ENCODE data around the gene SPINK8.
"Not testable (repeated sequence)": the region's sequence is repeated elsewhere in the genome, so short reads cannot be mapped to it uniquely, and the experiment has no call there.

SPINK8 gene

DNA sequence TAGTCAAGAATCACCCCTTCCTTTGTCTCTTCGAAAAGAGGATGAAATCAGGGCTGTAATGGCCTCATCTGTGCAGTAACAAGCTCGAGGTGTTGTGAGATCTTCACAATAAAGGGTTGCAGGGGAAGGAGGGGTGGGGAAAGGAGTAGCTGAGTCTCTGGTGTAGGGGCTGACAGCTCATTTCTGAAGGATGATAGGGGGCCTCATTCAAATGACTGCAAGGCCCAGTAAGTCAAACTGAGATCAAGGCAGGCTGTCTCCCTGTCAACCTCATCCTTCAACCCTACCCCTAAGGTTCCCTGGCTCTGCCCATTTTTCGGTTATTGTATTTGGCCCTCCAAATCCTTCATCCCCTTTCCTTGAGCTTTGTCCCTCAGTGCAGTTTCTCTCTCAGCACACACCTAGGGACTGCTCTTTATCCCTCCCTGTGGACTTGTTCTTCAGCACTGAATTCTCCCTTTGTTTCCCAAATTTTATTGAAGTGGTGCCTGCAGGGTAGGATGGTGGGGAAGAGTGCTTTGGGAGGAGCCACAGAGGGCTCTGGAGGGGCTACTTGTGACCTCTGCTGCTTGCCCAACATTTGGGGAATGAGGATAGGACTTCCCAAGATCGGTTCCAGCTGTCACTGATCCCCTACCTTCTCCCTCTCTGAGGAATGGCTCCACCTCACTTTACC is 54.4 kb downstream of the SPINK8 start:
- Histone ChIP-seq H3K4me1 (ENCODE audit: control insufficient read depth, insufficient read depth, low read length) (peaks cover 11% of the 10 kb centered on the region), H3K36me3 (ENCODE audit: control insufficient read depth, insufficient read depth, low read length) (no peaks in the 10 kb centered on the region), H3K27ac (ENCODE audit: low read length) (no peak overlapping the region), H3K4me3 (ENCODE audit: low read length) (no peak overlapping the region), H3K9me3 (ENCODE audit: control insufficient read depth, insufficient read depth, low read length) (no peaks in the 10 kb centered on the region), H3K27me3 (ENCODE audit: control insufficient read depth, insufficient read depth, low read length) (no peaks in the 10 kb centered on the region)
- DNase-seq (ENCODE audit: low read depth, low spot score): no peak
- no CpG with 5 or more reads among the region's 4 CpGs for WGBS (ENCODE audit: insufficient coverage, insufficient read length)

DNA sequence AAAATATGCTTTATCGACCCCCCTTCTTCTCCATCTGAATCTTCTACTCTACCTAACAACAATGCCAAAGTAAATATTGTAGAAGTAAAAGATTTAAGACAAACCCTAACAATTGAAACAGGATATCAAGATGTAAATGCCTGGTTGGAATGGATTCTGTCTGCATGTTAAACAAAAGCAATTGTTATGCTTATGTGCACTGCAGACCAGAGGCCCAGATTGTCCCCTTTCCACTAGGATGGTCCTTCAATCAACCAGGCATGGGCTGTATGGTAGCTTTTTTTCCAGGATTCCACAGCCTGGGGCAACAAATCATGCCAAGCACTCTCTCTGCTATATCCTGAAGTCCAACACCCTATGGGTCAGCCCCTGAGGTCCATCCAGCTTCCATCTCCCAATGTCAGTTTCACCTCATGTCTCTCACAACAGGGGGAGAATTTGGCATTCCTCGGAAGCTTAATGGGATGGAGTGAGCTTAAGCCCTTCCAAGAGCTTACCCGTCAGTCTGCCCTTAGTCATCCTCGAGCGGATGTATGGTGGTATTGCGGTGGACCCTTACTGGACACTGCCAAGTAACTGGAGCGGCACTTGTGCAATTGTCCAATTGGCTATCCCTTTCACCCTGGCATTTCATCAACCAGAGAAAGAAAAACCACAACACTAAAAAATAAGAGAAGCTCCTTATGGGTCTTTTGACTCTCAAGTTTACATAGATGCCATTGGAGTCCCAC is 56.4 kb downstream of the SPINK8 start:
- Histone ChIP-seq H3K27me3 (ENCODE audit: control insufficient read depth, insufficient read depth, low read length) (no peaks in the 10 kb centered on the region), H3K36me3 (ENCODE audit: control insufficient read depth, insufficient read depth, low read length) (peaks cover 2% of the 10 kb centered on the region; the same call in 1 of the 2 replicates), H3K27ac (ENCODE audit: low read length) (no peak overlapping the region), H3K4me3 (ENCODE audit: low read length) (no peak overlapping the region), H3K4me1 (ENCODE audit: control insufficient read depth, insufficient read depth, low read length) (peaks cover 11% of the 10 kb centered on the region), H3K9me3 (ENCODE audit: control insufficient read depth, insufficient read depth, low read length) (no peaks in the 10 kb centered on the region)
- DNase-seq (ENCODE audit: low read depth, low spot score): no peak
- WGBS (ENCODE audit: insufficient coverage, insufficient read length): no CpG with 5 or more reads among the region's 7 CpGs

DNA sequence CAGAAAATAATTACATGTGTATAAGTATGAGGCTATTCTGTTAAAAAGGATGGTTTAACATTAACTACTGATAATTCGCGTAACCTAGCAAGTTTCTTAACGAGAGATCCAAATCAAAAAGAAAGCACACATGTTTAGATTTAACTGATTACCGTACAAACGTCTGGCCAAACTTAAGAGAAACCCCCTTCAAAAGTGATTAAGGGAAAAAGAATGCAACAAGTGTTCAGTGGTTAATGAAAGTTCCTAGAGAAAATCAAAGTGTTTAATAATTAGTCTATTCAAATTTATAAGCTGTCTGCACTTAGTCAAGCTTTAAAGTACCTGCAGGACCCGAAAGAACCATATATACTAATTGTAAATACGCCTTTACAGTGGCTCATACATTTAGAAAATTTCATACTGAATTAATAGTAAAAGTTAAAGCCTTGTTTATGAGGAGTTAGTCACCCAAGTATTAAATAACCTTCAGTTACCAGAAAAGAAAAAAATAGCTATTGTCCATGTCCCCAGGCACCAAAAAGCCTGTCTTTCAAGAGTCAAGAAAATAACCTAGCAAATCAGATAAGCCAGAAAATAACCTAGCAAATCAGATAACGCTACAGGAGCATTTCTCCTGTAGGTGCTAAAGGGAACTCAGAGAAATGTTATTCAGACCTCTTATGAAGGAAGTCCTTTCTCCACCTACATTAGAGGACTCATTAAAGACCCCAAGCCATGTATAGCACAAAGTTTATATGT is 58.0 kb downstream of the SPINK8 start:
- WGBS (ENCODE audit: insufficient coverage, insufficient read length): no CpG with 5 or more reads among the region's 8 CpGs
- Histone ChIP-seq H3K4me1 (ENCODE audit: control insufficient read depth, insufficient read depth, low read length) (peaks cover 11% of the 10 kb centered on the region), H3K27me3 (ENCODE audit: control insufficient read depth, insufficient read depth, low read length) (no peaks in the 10 kb centered on the region), H3K9me3 (ENCODE audit: control insufficient read depth, insufficient read depth, low read length) (no peaks in the 10 kb centered on the region), H3K36me3 (ENCODE audit: control insufficient read depth, insufficient read depth, low read length) (peaks cover 14% of the 10 kb centered on the region), H3K4me3 (ENCODE audit: low read length) (no peak overlapping the region), H3K27ac (ENCODE audit: low read length) (no peak overlapping the region)
- DNase-seq (ENCODE audit: low read depth, low spot score): no peak

DNA sequence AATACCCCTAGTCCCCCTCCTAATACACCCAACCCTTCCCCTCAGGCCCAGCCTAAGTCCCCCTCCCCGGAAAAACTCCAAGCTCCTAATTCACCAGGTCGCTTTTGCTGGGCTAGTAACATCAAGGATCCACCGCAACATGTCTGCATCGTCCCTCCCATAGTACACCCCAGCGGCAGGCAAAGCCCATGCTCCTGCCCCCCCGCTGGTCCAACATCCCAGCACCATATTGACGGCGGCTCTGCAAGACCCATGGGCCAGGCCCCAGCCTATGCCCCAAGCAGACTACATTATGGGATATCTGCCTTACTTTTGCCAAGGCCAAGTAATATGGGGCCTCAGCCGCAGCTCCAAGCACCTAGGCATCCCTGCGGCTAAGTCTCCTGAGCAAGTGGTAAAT is 59.0 kb downstream of the SPINK8 start:
- no CpG with 5 or more reads among the region's 10 CpGs for WGBS (ENCODE audit: insufficient coverage, insufficient read length)
- H3K9me3 ChIP-seq (ENCODE audit: control insufficient read depth, insufficient read depth, low read length): 0 out of 2 replicates have a peak, but pooled peaks cover 1% of the 10 kb centered on the region
- H3K4me1 ChIP-seq (ENCODE audit: control insufficient read depth, insufficient read depth, low read length): peaks cover 11% of the 10 kb centered on the region
- H3K27me3 ChIP-seq (ENCODE audit: control insufficient read depth, insufficient read depth, low read length): no peaks in the 10 kb centered on the region
- no peak for DNase-seq (ENCODE audit: low read depth, low spot score)
- H3K36me3 ChIP-seq (ENCODE audit: control insufficient read depth, insufficient read depth, low read length): peaks cover 25% of the 10 kb centered on the region
- H3K4me3 ChIP-seq (ENCODE audit: low read length): no peak overlapping the region
- H3K27ac ChIP-seq (ENCODE audit: low read length): no peak overlapping the region

DNA sequence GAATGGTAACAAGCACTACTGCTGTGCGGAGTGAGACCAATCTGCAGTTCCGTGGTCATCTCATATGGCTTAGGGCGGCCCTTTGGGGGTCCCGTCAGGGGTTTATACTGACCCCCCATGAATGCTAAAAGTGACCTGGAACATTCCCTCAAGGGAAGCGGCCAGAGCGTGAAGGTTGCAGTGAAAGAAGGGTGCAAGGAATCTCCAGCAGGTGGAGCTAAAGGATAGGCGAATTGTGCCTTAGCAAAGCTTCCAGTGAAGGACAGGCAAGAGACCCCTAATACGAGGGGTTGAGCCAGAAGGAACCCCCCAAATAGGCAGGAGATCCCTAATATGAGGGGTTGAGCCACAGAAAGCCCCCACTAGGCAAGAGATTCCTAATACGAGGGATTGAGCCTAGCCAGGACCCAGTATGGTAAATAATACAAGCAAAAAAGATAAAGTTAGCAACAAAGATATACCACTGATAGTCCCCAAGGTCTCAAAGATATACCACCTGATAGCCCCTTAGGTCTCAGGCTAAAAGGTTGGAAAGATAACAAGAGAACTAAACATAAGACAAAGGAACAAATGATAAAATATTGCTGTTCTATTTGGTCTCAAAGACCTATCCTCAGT is 59.8 kb downstream of the SPINK8 start:
- WGBS (ENCODE audit: insufficient coverage, insufficient read length): no CpG with 5 or more reads among the region's 9 CpGs
- H3K27me3 ChIP-seq (ENCODE audit: control insufficient read depth, insufficient read depth, low read length): no peaks in the 10 kb centered on the region
- 0 out of 2 replicates have a peak, but pooled peaks cover 1% of the 10 kb centered on the region for H3K9me3 ChIP-seq (ENCODE audit: control insufficient read depth, insufficient read depth, low read length)
- peak; percentile 66 for DNase-seq (ENCODE audit: low read depth, low spot score)
- H3K4me3 ChIP-seq (ENCODE audit: low read length): no peak overlapping the region
- H3K27ac ChIP-seq (ENCODE audit: low read length): no peak overlapping the region
- H3K36me3 ChIP-seq (ENCODE audit: control insufficient read depth, insufficient read depth, low read length): peaks cover 32% of the 10 kb centered on the region
- H3K4me1 ChIP-seq (ENCODE audit: control insufficient read depth, insufficient read depth, low read length): peaks cover 8% of the 10 kb centered on the region; the same call in 1 of the 2 replicates

DNA sequence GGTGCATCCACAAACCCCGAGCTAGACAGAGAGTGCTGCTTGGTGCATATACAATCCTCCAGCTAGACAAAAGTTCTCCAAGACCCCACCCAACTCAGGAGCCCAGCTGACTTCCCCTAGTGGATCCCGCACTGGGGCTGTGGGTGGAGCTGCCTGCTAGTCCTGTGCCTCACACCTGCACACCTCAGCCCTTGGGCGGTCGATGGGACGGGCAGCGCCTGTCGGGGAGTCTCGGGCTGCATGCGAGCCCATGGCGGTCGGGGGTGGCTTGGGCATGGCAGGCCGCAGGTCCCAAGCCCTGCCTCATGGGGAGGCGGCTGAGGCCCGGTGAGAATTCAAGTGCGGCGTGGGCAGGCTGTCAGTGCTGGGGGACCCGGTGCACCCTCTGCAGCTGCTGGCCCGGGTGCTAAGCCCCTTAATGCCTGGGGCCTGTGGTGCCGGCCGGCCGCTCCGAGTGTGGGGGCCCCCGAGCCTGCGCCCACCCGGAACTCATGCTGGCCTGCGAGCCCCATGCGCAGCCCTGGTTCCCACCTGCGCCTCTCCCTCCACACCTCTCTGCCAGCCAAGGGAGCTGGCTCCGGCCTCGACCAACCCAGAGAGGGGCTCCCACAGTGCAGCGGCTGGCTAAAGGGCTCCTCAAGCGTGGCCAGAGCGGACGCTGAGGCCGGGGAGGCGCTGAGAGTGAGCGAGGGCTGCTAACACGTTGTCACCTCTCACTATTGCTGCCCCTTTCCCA is 61.5 kb downstream of the SPINK8 start:
- Histone ChIP-seq H3K4me1 (ENCODE audit: control insufficient read depth, insufficient read depth, low read length) (peaks cover 3% of the 10 kb centered on the region; the same call in 1 of the 2 replicates), H3K27ac (ENCODE audit: low read length) (no peak overlapping the region), H3K4me3 (ENCODE audit: low read length) (no peak overlapping the region), H3K36me3 (ENCODE audit: control insufficient read depth, insufficient read depth, low read length) (peaks cover 44% of the 10 kb centered on the region), H3K9me3 (ENCODE audit: control insufficient read depth, insufficient read depth, low read length) (0 out of 2 replicates have a peak, but pooled peaks cover 1% of the 10 kb centered on the region), H3K27me3 (ENCODE audit: control insufficient read depth, insufficient read depth, low read length) (no peaks in the 10 kb centered on the region)
- WGBS (ENCODE audit: insufficient coverage, insufficient read length): no CpG with 5 or more reads among the region's 38 CpGs
- DNase-seq (ENCODE audit: low read depth, low spot score): no peak

DNA sequence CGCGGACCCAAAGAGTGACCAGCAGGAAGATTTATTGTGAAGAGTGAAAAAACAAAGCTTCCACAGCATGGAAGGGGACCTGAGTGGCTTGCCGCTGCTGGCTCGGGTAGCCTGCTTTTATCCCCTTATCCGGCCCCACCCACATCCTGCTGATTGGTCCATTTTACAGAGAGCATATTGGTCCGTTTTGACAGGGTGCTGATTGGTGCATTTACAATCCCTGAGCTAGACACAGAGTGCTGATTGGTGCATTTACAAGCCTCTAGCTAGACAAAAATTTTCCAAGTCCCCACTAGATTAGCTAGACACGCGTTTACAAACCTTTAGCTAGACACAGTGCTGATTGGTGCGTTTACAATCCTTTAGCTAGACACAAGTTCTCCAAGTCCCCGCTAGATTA is 62.2 kb downstream of the SPINK8 start:
- DNase-seq (ENCODE audit: low read depth, low spot score); H3K4me3 ChIP-seq (ENCODE audit: low read length); H3K27me3 ChIP-seq (ENCODE audit: control insufficient read depth, insufficient read depth, low read length); H3K9me3 ChIP-seq (ENCODE audit: control insufficient read depth, insufficient read depth, low read length); H3K27ac ChIP-seq (ENCODE audit: low read length); H3K4me1 ChIP-seq (ENCODE audit: control insufficient read depth, insufficient read depth, low read length): not testable (repeated sequence)
- peaks cover 47% of the 10 kb centered on the region for H3K36me3 ChIP-seq (ENCODE audit: control insufficient read depth, insufficient read depth, low read length)
- no CpG with 5 or more reads among the region's 10 CpGs for WGBS (ENCODE audit: insufficient coverage, insufficient read length)

DNA sequence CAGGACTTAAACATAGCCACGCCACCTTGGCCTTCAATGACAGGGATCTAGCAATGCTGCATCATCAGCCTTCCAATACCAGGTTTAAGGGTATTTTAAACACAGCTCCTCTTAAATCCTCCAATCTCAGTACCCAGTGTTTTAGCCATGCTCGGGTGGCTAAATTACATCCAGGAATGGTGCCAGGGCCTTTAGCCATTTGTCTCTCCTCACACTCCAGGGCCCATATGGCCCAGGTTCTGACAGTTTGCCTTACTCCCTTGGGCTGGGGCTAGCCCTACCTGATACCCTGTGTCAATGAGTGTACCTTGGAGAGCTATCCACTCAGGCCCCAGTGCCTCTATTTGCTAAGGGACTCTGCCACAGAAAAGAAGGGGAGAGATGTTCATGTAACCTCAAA is 63.2 kb downstream of the SPINK8 start:
- DNase-seq (ENCODE audit: low read depth, low spot score): no peak
- Histone ChIP-seq H3K4me3 (ENCODE audit: low read length) (no peak overlapping the region), H3K27me3 (ENCODE audit: control insufficient read depth, insufficient read depth, low read length) (no peaks in the 10 kb centered on the region), H3K9me3 (ENCODE audit: control insufficient read depth, insufficient read depth, low read length) (0 out of 2 replicates have a peak, but pooled peaks cover 1% of the 10 kb centered on the region), H3K27ac (ENCODE audit: low read length) (no peak overlapping the region), H3K36me3 (ENCODE audit: control insufficient read depth, insufficient read depth, low read length) (peaks cover 50% of the 10 kb centered on the region), H3K4me1 (ENCODE audit: control insufficient read depth, insufficient read depth, low read length) (no peaks in the 10 kb centered on the region)
- WGBS (ENCODE audit: insufficient coverage, insufficient read length): no CpG with 5 or more reads among the region's 2 CpGs

DNA sequence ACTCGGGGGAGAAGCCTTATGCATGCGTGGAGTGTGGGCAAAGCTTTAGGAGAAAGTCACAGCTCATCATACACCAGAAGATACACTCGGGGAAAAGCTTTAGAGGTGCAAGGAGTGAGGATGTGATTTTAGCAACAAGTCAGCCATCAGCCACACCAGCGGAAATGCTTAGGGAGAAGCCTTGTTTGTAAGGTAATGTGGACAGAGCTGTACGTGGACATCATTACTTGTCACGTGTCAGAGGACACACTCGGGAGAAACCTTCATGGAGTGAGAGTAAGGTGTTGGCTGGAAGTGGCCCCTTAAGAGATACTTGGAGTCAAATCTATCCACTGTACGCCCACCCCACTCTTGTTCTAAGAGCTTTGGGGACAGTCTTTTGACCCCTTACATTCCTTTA is 63.9 kb downstream of the SPINK8 start:
- no peak overlapping the region for H3K27ac ChIP-seq (ENCODE audit: low read length)
- no peak overlapping the region for H3K4me3 ChIP-seq (ENCODE audit: low read length)
- peaks cover 50% of the 10 kb centered on the region for H3K36me3 ChIP-seq (ENCODE audit: control insufficient read depth, insufficient read depth, low read length)
- H3K9me3 ChIP-seq (ENCODE audit: control insufficient read depth, insufficient read depth, low read length): 0 out of 2 replicates have a peak, but pooled peaks cover 1% of the 10 kb centered on the region
- DNase-seq (ENCODE audit: low read depth, low spot score): no peak
- H3K27me3 ChIP-seq (ENCODE audit: control insufficient read depth, insufficient read depth, low read length): no peaks in the 10 kb centered on the region
- WGBS (ENCODE audit: insufficient coverage, insufficient read length): no CpG with 5 or more reads among the region's 8 CpGs
- H3K4me1 ChIP-seq (ENCODE audit: control insufficient read depth, insufficient read depth, low read length): no peaks in the 10 kb centered on the region

All from iPS DF 6.9 (cell line).